H1 (cell line): ENCODE measurements around the gene SERGEF. TPM values are rescaled to one million over a fixed set of nuclear protein-coding genes. Genes with fewer than 3 reads are reported as not detected.

Source experiments
- BRCA1 ChIP-seq: IDR thresholded peaks from 2 replicates; pipeline ENCODE4 v1.6.1; 2012; ENCODE audit warnings: low read depth, low read length, improper control_type of control experiment
- CBX8 ChIP-seq: fragments of 300-800, 300-1000 bp; sonication (generic); IDR thresholded peaks from 2 replicates; pipeline ENCODE4 v1.7.1; 2016; ENCODE audit warnings: low read depth, low read length, borderline replicate concordance
- CHD1 ChIP-seq: IDR thresholded peaks from 2 replicates; pipeline ENCODE4 v1.6.1; 2012; ENCODE audit warnings: low read depth, low read length, improper control_type of control experiment
- CTBP2 ChIP-seq: IDR thresholded peaks from 2 replicates; pipeline ENCODE4 v1.7.0; 2011; ENCODE audit warnings: borderline replicate concordance, mild to moderate bottlenecking, moderate library complexity, mixed read lengths, low read length; ENCODE audit not compliant: insufficient read depth, insufficient read length
- KDM1A ChIP-seq: fragments of 200-600, 300-600 bp; sonication (generic); IDR thresholded peaks from 2 replicates; pipeline ENCODE4 v1.7.1; 2016; ENCODE audit warnings: mild to moderate bottlenecking, low read length, borderline replicate concordance
- KDM4A ChIP-seq: IDR thresholded peaks from one replicate; pipeline ENCODE4 v1.7.1; 2012; ENCODE audit warnings: low read depth, mild to moderate bottlenecking, moderate library complexity, low read length, inconsistent platforms; ENCODE audit not compliant: severe bottlenecking
- KDM5A ChIP-seq: fragments of 200-600 bp; IDR thresholded peaks from 2 replicates; pipeline ENCODE4 v1.7.1; 2012; ENCODE audit warnings: mild to moderate bottlenecking, low read length, inconsistent platforms, mixed read lengths
- NRF1 ChIP-seq: IDR thresholded peaks from 2 replicates; pipeline ENCODE4 v1.6.1; 2011; ENCODE audit warnings: mild to moderate bottlenecking, low read depth, low read length, improper control_type of control experiment
- POLR2AphosphoS5 ChIP-seq: IDR thresholded peaks from 2 replicates; pipeline ENCODE4 v1.6.1; 2011; ENCODE audit warnings: low read depth, low read length
- RNF2 ChIP-seq: fragments of 200-900, 300-1000 bp; sonication (generic); IDR thresholded peaks from 2 replicates; pipeline ENCODE4 v1.7.1; 2016; ENCODE audit warnings: borderline replicate concordance, low read depth, mild to moderate bottlenecking, antibody characterized with exemption, low read length; ENCODE audit not compliant: poor library complexity, severe bottlenecking; ENCODE audit errors: missing control alignments
- RXRA ChIP-seq: IDR thresholded peaks from 2 replicates; pipeline ENCODE4 v1.6.1; 2011; ENCODE audit warnings: low read depth, mild to moderate bottlenecking, low read length, moderate library complexity; ENCODE audit not compliant: insufficient read depth
- polyA plus RNA-seq, 7 experiments: library from polyadenylated mRNA; depleted of rRNA in 3 of 7; stranded (reverse) in 5 of 7; unstranded in 2 of 7; fragments of >200 nt in 5 of 7; fragments of 200-250 nt in 2 of 7; gene quantifications; 1 replicate in 5 of 7; 2 replicates in 1 of 7; 4 replicates in 1 of 7; pipeline versions ENCODE4 v1.2.1 to v1.2.3, GENCODE V29; 2011 to 2013; ENCODE audit warnings: missing spikeins in 2 of 7, mixed read lengths in 2 of 7
- total RNA-seq: library from RNA; stranded (reverse); fragmentation: NEBNext Ultra II Directional; extraction: Animal tissue kit (Norgen Biotek cat#: 25700); gene quantifications from 2 replicates; pipeline ENCODE4 v1.2.1, GENCODE V29; 2021
- TF ChIP-seq, protein P1 (sequence below): IDR thresholded peaks from 2 replicates; pipeline ENCODE4 v1.6.1; 2011; ENCODE audit warnings: low read length, improper control_type of control experiment

SERGEF gene
- total and polyA plus RNA-seq, 2 of the 8 experiments (the other 6 are each of a cell fraction or from before 2014, with no cell fraction given), result 16.6 to 28.8 TPM

DNA sequence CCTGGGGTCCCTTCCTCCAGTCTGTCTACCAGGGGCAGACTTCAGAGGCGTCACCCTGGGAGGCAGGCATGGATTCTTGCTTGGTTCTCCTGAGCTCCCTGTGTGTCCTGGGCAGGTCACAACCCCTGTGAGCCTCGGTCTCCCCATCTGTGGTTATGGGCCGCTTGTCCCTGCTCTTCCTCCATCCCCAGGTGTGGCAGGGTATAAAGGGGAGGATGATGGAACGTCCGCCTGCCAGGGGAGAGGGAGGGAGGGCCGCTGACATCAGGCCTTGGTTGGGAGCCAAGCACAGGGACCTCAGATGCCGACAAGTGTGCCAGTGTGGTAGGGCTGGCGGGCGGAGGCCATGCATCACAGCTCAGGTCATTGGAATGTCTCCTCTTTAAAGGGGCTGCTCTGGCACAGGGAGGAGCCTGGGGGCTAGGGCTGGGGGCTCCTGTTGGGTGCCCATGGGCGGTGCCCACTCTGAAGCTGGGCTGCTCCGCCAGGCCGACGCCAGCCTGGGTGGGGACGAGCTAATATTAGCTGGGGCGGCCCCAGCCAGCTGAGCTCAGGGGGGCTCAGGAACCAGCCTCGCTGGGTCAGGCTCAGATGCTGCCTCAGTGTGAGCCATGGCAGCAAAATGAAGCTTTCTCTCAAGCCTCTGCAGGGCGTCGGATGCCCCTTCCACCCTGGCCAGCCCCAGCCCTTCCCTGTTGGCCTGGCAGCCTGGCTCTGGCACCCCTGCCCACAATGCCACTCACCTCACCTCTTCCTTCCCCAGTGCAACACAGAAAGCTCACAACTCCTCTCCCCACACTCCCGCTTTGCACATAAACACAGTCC is 265.5 kb downstream of the SERGEF start (continued):
- TF ChIP-seq KDM1A, result no peak
- no peak for TF ChIP-seq KDM5A
- TF ChIP-seq POLR2AphosphoS5, result no peak
- TF ChIP-seq BRCA1, result no peak
- no peak for TF ChIP-seq KDM4A
- no peak for TF ChIP-seq RNF2
- TF ChIP-seq CBX8, result no peak
- TF ChIP-seq CHD1, result no peak
- no peak for TF ChIP-seq RXRA
- no peak for TF ChIP-seq CTBP2
- no peak for TF ChIP-seq NRF1
- TF ChIP-seq, protein P1, sequence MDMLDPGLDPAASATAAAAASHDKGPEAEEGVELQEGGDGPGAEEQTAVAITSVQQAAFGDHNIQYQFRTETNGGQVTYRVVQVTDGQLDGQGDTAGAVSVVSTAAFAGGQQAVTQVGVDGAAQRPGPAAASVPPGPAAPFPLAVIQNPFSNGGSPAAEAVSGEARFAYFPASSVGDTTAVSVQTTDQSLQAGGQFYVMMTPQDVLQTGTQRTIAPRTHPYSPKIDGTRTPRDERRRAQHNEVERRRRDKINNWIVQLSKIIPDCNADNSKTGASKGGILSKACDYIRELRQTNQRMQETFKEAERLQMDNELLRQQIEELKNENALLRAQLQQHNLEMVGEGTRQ, result no peak
